Trophoblast cell (in vitro differentiated cells and primary cell): ENCODE measurements around the gene APEX1.

Source experiments
- DNase-seq, 2 donors: peaks; one replicate each; pipeline ENCODE4 v3.0.0-alpha.2; 2016
- H2AFZ ChIP-seq: 2 replicates; pipeline ENCODE4 v1.6.1; 2013; ENCODE audit warnings: low read length, moderate library complexity, mild to moderate bottlenecking; ENCODE audit not compliant: insufficient read depth, poor library complexity
- H2AK5ac ChIP-seq: 2 replicates; pipeline ENCODE4 v1.6.1; 2013; ENCODE audit warnings: mild to moderate bottlenecking, low read length
- H2BK120ac ChIP-seq: 2 replicates; pipeline ENCODE4 v1.6.1; 2013; ENCODE audit warnings: low read length, mild to moderate bottlenecking, moderate library complexity; ENCODE audit not compliant: insufficient read depth, poor library complexity
- H2BK12ac ChIP-seq: 2 replicates; pipeline ENCODE4 v1.6.1; 2013; ENCODE audit warnings: mild to moderate bottlenecking, low read length, moderate library complexity
- H2BK5ac ChIP-seq: 2 replicates; pipeline ENCODE4 v1.6.1; 2013; ENCODE audit warnings: low read length, low read depth, moderate library complexity, mild to moderate bottlenecking; ENCODE audit not compliant: poor library complexity
- H3K14ac ChIP-seq: 2 replicates; pipeline ENCODE4 v1.6.1; 2013; ENCODE audit warnings: mild to moderate bottlenecking, low read length
- H3K18ac ChIP-seq: 2 replicates; pipeline ENCODE4 v1.6.1; 2013; ENCODE audit warnings: mild to moderate bottlenecking, low read length
- H3K23ac ChIP-seq: 2 replicates; pipeline ENCODE4 v1.6.1; 2013; ENCODE audit warnings: low read length
- H3K27ac ChIP-seq: 2 replicates; pipeline ENCODE4 v1.5.1; 2013; ENCODE audit warnings: low read depth, mild to moderate bottlenecking, inconsistent platforms, low read length, moderate library complexity
- H3K27me3 ChIP-seq: 2 replicates; pipeline ENCODE4 v1.6.1; 2013; ENCODE audit warnings: inconsistent platforms, mild to moderate bottlenecking, low read length, moderate library complexity; ENCODE audit not compliant: insufficient read depth
- H3K36me3 ChIP-seq, 2 experiments: 1 replicate in 1 of 2; 2 replicates in 1 of 2; pipeline ENCODE4 v1.6.1; 2013; ENCODE audit warnings: low read length in 2 of 2, mild to moderate bottlenecking in 2 of 2, moderate library complexity in 1 of 2; ENCODE audit not compliant: insufficient read depth in 2 of 2, control insufficient read depth in 1 of 2
- H3K4ac ChIP-seq: 2 replicates; pipeline ENCODE4 v1.6.1; 2013; ENCODE audit warnings: low read depth, mild to moderate bottlenecking, low read length, moderate library complexity
- H3K4me1 ChIP-seq, 2 experiments: 1 replicate in 1 of 2; 2 replicates in 1 of 2; pipeline ENCODE4 v1.6.1; 2013; ENCODE audit warnings: low read length in 2 of 2, mild to moderate bottlenecking in 2 of 2, moderate library complexity in 1 of 2; ENCODE audit not compliant: insufficient read depth in 2 of 2, control insufficient read depth in 1 of 2
- H3K4me2 ChIP-seq: 2 replicates; pipeline ENCODE4 v1.6.1; 2013; ENCODE audit warnings: inconsistent platforms, mild to moderate bottlenecking, low read length, moderate library complexity
- H3K4me3 ChIP-seq: 2 replicates; pipeline ENCODE4 v1.5.1; 2013; ENCODE audit warnings: mild to moderate bottlenecking, low read depth, low read length, inconsistent platforms
- H3K79me1 ChIP-seq: one replicate; pipeline ENCODE4 v1.6.1; 2013; ENCODE audit warnings: low read length
- H3K79me2 ChIP-seq: 2 replicates; pipeline ENCODE4 v1.6.1; 2013; ENCODE audit warnings: low read length, mild to moderate bottlenecking; ENCODE audit not compliant: control insufficient read depth, insufficient read depth, poor library complexity
- H3K9ac ChIP-seq: 2 replicates; pipeline ENCODE4 v1.6.1; 2013; ENCODE audit warnings: mild to moderate bottlenecking, low read length
- H3K9me3 ChIP-seq: 2 replicates; pipeline ENCODE4 v1.6.1; 2013; ENCODE audit warnings: low read depth, mild to moderate bottlenecking, control low read depth, inconsistent platforms, low read length; ENCODE audit not compliant: insufficient read depth
- H4K12ac ChIP-seq: 2 replicates; pipeline ENCODE4 v1.6.1; 2013; ENCODE audit warnings: low read depth, mild to moderate bottlenecking, low read length, moderate library complexity
- H4K8ac ChIP-seq: 2 replicates; pipeline ENCODE4 v1.6.1; 2013; ENCODE audit warnings: low read depth, mild to moderate bottlenecking, low read length, moderate library complexity
- H4K91ac ChIP-seq: one replicate; pipeline ENCODE4 v1.6.1; 2013; ENCODE audit warnings: low read depth, mild to moderate bottlenecking, low read length, moderate library complexity
- WGBS: extraction: QIAGEN DNeasy Blood & Tissue Kit; methylation state at CpG from one replicate; pipeline ENCODE4 v1.1.7; 2013; ENCODE audit warnings: missing lambda C conversion rate; ENCODE audit not compliant: insufficient read length, insufficient coverage; ENCODE audit errors: extremely low coverage; 5-methylcytosine and 5-hydroxymethylcytosine counted together

APEX1 gene

DNA sequence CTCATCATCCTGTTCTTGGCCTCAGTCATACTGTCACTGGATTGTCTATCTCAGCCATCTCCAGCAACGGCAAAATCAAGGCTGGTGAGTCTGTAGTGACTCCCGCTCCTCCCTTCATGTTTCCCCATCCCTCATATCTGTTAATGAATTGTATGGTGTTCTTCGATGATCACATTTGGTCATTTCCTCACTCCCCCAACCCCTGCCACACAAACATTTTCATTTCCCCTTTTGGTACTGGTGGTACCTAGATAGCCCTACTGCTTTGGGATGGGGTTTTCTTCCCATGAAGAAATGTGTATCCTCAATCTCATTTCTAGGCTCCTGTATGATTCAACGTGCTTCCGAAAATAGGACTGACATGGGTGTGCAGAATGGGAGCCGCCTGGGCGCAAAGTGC, 16.4 kb upstream of the APEX1 start:
- H2BK12ac ChIP-seq: no peak overlapping the region
- H3K27ac ChIP-seq: no peak overlapping the region
- peaks cover 2% of the 10 kb centered on the region for H3K9me3 ChIP-seq
- no peak overlapping the region for H4K91ac ChIP-seq
- no peak overlapping the region for H3K18ac ChIP-seq
- H3K4me1 ChIP-seq: no peaks in the 10 kb centered on the region
- no peak overlapping the region for H4K12ac ChIP-seq
- no peak overlapping the region for H3K4ac ChIP-seq
- H4K8ac ChIP-seq: no peak overlapping the region
- no peak overlapping the region for H3K4me2 ChIP-seq
- H2BK5ac ChIP-seq: no peak overlapping the region
- H2AK5ac ChIP-seq: no peak overlapping the region
- no peak overlapping the region for H3K23ac ChIP-seq
- no peak for DNase-seq
- H3K79me2 ChIP-seq: no peaks in the 10 kb centered on the region
- no peaks in the 10 kb centered on the region for H3K27me3 ChIP-seq
- H3K79me1 ChIP-seq: no peaks in the 10 kb centered on the region
- no peak overlapping the region for H2BK120ac ChIP-seq
- no peak overlapping the region for H3K9ac ChIP-seq
- no peak overlapping the region for H3K14ac ChIP-seq
- H3K4me3 ChIP-seq: no peak overlapping the region
- no peaks in the 10 kb centered on the region for H3K36me3 ChIP-seq
- H2AFZ ChIP-seq: no peak overlapping the region
- no CpG with 5 or more reads among the region's 7 CpGs for WGBS

GRCh38 chr14:20440465-20440864, 14.6 kb upstream of the APEX1 start:
- H4K91ac ChIP-seq: no peak overlapping the region
- no peaks in the 10 kb centered on the region for H3K36me3 ChIP-seq
- H3K27me3 ChIP-seq: no peaks in the 10 kb centered on the region
- no peak overlapping the region for H2BK12ac ChIP-seq
- no peak overlapping the region for H3K14ac ChIP-seq
- no peak overlapping the region for H4K12ac ChIP-seq
- no peak overlapping the region for H3K27ac ChIP-seq
- H3K4me3 ChIP-seq: no peak overlapping the region
- H2BK5ac ChIP-seq: no peak overlapping the region
- DNase-seq: no peak
- no peaks in the 10 kb centered on the region for H3K79me1 ChIP-seq
- no peak overlapping the region for H2AFZ ChIP-seq
- no peak overlapping the region for H3K4ac ChIP-seq
- H3K18ac ChIP-seq: no peak overlapping the region
- no peak overlapping the region for H2BK120ac ChIP-seq
- no peaks in the 10 kb centered on the region for H3K79me2 ChIP-seq
- no peaks in the 10 kb centered on the region for H3K4me1 ChIP-seq
- WGBS: no CpG with 5 or more reads among the region's 5 CpGs
- H2AK5ac ChIP-seq: no peak overlapping the region
- H3K4me2 ChIP-seq: no peak overlapping the region
- peaks cover 2% of the 10 kb centered on the region for H3K9me3 ChIP-seq
- no peak overlapping the region for H3K9ac ChIP-seq
- H3K23ac ChIP-seq: no peak overlapping the region
- H4K8ac ChIP-seq: no peak overlapping the region

DNA sequence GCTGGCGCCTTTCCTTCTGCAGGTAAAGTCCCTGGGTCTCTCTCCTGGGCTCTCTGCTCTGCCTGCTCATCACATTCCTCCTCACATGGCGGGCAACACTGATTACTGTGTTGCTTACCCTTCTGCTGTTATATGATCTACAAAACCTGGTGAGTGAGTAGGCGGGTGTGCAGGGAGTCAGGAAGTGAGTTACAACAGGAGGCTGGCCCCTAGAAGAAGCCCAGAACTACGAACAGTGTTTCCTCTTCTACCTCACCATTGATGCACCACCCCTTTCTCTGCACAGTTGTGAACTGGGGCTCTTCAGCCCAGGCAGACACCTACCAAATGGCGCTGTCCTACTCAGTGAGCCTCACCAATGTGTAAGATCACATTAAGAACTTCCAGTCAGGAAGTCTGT, 14.1 kb upstream of the APEX1 start:
- Histone ChIP-seq H3K18ac (no peak overlapping the region), H3K36me3 (peaks cover 2 to 3% of the 10 kb centered on the region in 2 experiments), H2BK5ac (no peak overlapping the region), H4K12ac (no peak overlapping the region), H3K4me2 (no peak overlapping the region), H3K4me1 (no peaks in the 10 kb centered on the region), H3K27ac (no peak overlapping the region), H4K91ac (no peak overlapping the region), H2AK5ac (no peak overlapping the region), H2AFZ (no peak overlapping the region), H3K9me3 (peaks cover 2% of the 10 kb centered on the region), H4K8ac (no peak overlapping the region), H2BK120ac (no peak overlapping the region), H3K14ac (no peak overlapping the region), H3K79me2 (no peaks in the 10 kb centered on the region), H3K4ac (no peak overlapping the region), H3K9ac (no peak overlapping the region), H3K27me3 (no peaks in the 10 kb centered on the region), H3K23ac (no peak overlapping the region), H3K4me3 (no peak overlapping the region), H2BK12ac (no peak overlapping the region), H3K79me1 (no peaks in the 10 kb centered on the region)
- WGBS: no CpG with 5 or more reads among the region's 5 CpGs
- no peak for DNase-seq

DNA sequence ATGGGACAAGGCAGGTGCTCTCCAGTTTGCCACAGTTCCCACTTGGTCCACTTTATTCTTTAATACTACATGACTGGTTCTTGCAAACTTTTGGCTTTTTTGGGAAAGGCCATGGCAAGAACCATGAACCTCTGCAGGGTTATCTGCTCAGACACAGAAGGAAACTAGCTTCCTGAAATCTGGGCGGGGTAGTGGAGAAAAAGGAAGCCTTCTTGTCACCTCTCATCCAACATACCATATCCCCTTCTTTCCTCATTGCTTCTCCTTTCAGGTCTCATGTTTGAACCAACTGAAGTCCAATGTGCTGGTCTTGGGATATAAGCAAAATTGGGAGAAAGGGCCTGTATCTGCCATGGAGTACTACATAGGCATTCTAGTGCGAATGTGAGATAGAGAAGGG, 13.6 kb upstream of the APEX1 start:
- no peak overlapping the region for H2BK12ac ChIP-seq
- no peak overlapping the region for H3K4me2 ChIP-seq
- H4K91ac ChIP-seq: no peak overlapping the region
- no peak overlapping the region for H3K27ac ChIP-seq
- H3K79me1 ChIP-seq: no peaks in the 10 kb centered on the region
- H2BK120ac ChIP-seq: no peak overlapping the region
- H3K9ac ChIP-seq: no peak overlapping the region
- no peak overlapping the region for H2AFZ ChIP-seq
- no peak overlapping the region for H3K14ac ChIP-seq
- H4K12ac ChIP-seq: no peak overlapping the region
- no peak overlapping the region for H3K18ac ChIP-seq
- no peaks in the 10 kb centered on the region for H3K27me3 ChIP-seq
- H3K4me3 ChIP-seq: no peak overlapping the region
- H3K36me3 ChIP-seq: peaks cover 7 to 8% of the 10 kb centered on the region in 2 experiments
- no peak overlapping the region for H2AK5ac ChIP-seq
- H3K4ac ChIP-seq: no peak overlapping the region
- no CpG with 5 or more reads among the region's 2 CpGs for WGBS
- no peak overlapping the region for H4K8ac ChIP-seq
- DNase-seq: no peak
- H2BK5ac ChIP-seq: no peak overlapping the region
- H3K79me2 ChIP-seq: no peaks in the 10 kb centered on the region
- no peak overlapping the region for H3K23ac ChIP-seq
- peaks cover 2% of the 10 kb centered on the region for H3K9me3 ChIP-seq
- H3K4me1 ChIP-seq: no peaks in the 10 kb centered on the region
